ENCODE data around the gene MBTD1. TPM values are rescaled to one million over a fixed set of nuclear protein-coding genes. Genes with fewer than 3 reads are reported as not detected.

Gene MBTD1
- polyA plus RNA-seq, 1 of the 3 experiments (the other 2 are of a cell fraction) = 4.6 TPM

DNA sequence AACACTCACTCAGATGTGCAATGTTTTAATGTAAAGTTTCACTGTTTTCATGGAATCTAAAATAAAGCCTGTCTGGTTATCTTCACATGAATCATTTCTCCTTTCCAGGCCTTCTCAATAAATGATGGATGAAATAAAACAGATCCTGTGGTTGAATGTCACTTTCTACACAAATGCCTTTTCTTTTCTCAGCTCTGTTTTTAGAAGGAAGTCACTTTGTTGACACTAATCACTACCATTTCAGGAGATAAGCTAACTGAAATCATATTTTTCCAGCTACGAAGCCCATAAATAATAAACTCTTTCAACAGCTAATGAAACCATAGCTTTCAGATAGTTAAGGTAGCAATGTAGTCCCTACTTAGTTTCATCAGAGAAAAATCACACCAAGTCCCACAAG, 75.7 kb downstream of the MBTD1 start (continued):
- TF ChIP-seq GABPA (IDR thresholded peaks at IDR 0.05; ENCODE audit: low read depth) (no peak), EZH2phosphoT487 (IDR thresholded peaks at IDR 0.05; ENCODE audit: borderline replicate concordance, low read depth) (no peak; the same call in 1 of the 2 replicates), FOSL2 (IDR thresholded peaks at IDR 0.05; ENCODE audit: borderline replicate concordance, low read depth) (0 out of 2 replicates have a peak, but pooled peaks have one; percentile 2), RFX5 (IDR thresholded peaks at IDR 0.05; ENCODE audit: low read length) (no peak), RAD21 (IDR thresholded peaks at IDR 0.05; ENCODE audit: low read length) (peak; percentile 6; the same call in 1 of the 2 replicates), MXI1 (IDR thresholded peaks at IDR 0.05; ENCODE audit: low read depth, low read length) (peak; percentile 83; the same call in 1 of the 2 replicates), JUND (IDR thresholded peaks at IDR 0.05) (peak; percentile 57), ELF1 (IDR thresholded peaks at IDR 0.05) (no peak)
- TF ChIP-seq, protein P1, sequence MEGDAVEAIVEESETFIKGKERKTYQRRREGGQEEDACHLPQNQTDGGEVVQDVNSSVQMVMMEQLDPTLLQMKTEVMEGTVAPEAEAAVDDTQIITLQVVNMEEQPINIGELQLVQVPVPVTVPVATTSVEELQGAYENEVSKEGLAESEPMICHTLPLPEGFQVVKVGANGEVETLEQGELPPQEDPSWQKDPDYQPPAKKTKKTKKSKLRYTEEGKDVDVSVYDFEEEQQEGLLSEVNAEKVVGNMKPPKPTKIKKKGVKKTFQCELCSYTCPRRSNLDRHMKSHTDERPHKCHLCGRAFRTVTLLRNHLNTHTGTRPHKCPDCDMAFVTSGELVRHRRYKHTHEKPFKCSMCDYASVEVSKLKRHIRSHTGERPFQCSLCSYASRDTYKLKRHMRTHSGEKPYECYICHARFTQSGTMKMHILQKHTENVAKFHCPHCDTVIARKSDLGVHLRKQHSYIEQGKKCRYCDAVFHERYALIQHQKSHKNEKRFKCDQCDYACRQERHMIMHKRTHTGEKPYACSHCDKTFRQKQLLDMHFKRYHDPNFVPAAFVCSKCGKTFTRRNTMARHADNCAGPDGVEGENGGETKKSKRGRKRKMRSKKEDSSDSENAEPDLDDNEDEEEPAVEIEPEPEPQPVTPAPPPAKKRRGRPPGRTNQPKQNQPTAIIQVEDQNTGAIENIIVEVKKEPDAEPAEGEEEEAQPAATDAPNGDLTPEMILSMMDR (IDR thresholded peaks at IDR 0.05) = no peak

DNA sequence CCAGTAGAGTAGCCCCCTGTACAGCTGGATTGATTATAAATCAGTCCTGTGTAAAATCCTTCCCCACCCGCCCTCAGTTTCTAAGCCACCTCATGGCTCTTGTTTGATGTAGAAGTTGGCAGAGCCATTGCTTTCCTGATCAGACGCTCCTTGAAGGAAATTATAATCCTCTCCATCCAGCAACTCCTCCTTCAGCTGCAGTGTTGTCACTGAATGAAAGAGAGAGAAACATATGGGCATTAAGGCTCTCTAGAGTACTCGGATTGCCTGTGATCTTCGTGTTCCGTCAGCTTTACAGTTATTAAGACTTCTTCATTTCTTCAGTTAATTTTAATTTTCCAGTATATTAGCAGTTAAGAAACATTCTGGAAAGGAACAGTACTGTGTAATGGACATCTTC, 79.4 kb downstream of the MBTD1 start:
- no peak overlapping the region for H3K4me3 ChIP-seq (ENCODE audit: low read depth in 2 of 2, low read length in 1 of 2)
- H3K27me3 ChIP-seq (ENCODE audit: insufficient read depth) = no peaks in the 10 kb centered on the region
- DNase-seq = no peak
- H3K27ac ChIP-seq (ENCODE audit: low read depth in 2 of 2, low read length in 1 of 2) = no peak overlapping the region
- ChIA-PET CTCF (interaction anchor here (1.2 kb wide), 1 partner anchor 182 kb away, joined by 3 read pairs; no protein-coding TSS in a partner anchor), POLR2A (interaction anchor here (1.2 kb wide), 1 partner anchor 315 kb away, joined by 3 read pairs; the partner anchor contains the start of gene TOB1)
- TF ChIP-seq, protein P2, sequence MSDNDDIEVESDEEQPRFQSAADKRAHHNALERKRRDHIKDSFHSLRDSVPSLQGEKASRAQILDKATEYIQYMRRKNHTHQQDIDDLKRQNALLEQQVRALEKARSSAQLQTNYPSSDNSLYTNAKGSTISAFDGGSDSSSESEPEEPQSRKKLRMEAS (IDR thresholded peaks at IDR 0.05; ENCODE audit: low read depth) = no peak
- TF ChIP-seq NRF1 (IDR thresholded peaks at IDR 0.05; ENCODE audit: low read depth, low read length) (no peak), YY1 (IDR thresholded peaks at IDR 0.05; ENCODE audit: low read depth) (no peak), GABPA (IDR thresholded peaks at IDR 0.05; ENCODE audit: low read depth) (no peak), GATA2 (CRISPR knock-in tag; IDR thresholded peaks at IDR 0.05) (no peak), SMC3 (IDR thresholded peaks at IDR 0.05; ENCODE audit: low read depth, low read length) (no peak), FOXM1 (IDR thresholded peaks at IDR 0.05; ENCODE audit: low read depth) (no peak), CHD2 (IDR thresholded peaks at IDR 0.05; ENCODE audit: low read length, partially characterized antibody) (no peak), RAD21 (IDR thresholded peaks at IDR 0.05; ENCODE audit: low read length) (no peak), TCF12 (IDR thresholded peaks at IDR 0.05) (no peak)
- TF ChIP-seq, protein P3, sequence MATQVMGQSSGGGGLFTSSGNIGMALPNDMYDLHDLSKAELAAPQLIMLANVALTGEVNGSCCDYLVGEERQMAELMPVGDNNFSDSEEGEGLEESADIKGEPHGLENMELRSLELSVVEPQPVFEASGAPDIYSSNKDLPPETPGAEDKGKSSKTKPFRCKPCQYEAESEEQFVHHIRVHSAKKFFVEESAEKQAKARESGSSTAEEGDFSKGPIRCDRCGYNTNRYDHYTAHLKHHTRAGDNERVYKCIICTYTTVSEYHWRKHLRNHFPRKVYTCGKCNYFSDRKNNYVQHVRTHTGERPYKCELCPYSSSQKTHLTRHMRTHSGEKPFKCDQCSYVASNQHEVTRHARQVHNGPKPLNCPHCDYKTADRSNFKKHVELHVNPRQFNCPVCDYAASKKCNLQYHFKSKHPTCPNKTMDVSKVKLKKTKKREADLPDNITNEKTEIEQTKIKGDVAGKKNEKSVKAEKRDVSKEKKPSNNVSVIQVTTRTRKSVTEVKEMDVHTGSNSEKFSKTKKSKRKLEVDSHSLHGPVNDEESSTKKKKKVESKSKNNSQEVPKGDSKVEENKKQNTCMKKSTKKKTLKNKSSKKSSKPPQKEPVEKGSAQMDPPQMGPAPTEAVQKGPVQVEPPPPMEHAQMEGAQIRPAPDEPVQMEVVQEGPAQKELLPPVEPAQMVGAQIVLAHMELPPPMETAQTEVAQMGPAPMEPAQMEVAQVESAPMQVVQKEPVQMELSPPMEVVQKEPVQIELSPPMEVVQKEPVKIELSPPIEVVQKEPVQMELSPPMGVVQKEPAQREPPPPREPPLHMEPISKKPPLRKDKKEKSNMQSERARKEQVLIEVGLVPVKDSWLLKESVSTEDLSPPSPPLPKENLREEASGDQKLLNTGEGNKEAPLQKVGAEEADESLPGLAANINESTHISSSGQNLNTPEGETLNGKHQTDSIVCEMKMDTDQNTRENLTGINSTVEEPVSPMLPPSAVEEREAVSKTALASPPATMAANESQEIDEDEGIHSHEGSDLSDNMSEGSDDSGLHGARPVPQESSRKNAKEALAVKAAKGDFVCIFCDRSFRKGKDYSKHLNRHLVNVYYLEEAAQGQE (IDR thresholded peaks at IDR 0.05; ENCODE audit: low read depth, low read length) = no peak
- TF ChIP-seq, protein P4, sequence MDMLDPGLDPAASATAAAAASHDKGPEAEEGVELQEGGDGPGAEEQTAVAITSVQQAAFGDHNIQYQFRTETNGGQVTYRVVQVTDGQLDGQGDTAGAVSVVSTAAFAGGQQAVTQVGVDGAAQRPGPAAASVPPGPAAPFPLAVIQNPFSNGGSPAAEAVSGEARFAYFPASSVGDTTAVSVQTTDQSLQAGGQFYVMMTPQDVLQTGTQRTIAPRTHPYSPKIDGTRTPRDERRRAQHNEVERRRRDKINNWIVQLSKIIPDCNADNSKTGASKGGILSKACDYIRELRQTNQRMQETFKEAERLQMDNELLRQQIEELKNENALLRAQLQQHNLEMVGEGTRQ (IDR thresholded peaks at IDR 0.05; ENCODE audit: borderline replicate concordance, low read depth, low read length) = no peak
- TF ChIP-seq, protein P5, sequence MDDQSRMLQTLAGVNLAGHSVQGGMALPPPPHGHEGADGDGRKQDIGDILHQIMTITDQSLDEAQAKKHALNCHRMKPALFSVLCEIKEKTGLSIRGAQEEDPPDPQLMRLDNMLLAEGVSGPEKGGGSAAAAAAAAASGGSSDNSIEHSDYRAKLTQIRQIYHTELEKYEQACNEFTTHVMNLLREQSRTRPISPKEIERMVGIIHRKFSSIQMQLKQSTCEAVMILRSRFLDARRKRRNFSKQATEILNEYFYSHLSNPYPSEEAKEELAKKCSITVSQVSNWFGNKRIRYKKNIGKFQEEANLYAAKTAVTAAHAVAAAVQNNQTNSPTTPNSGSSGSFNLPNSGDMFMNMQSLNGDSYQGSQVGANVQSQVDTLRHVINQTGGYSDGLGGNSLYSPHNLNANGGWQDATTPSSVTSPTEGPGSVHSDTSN (IDR thresholded peaks at IDR 0.05) = no peak
- TF ChIP-seq, protein P6, sequence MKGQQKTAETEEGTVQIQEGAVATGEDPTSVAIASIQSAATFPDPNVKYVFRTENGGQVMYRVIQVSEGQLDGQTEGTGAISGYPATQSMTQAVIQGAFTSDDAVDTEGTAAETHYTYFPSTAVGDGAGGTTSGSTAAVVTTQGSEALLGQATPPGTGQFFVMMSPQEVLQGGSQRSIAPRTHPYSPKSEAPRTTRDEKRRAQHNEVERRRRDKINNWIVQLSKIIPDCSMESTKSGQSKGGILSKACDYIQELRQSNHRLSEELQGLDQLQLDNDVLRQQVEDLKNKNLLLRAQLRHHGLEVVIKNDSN (IDR thresholded peaks at IDR 0.05; ENCODE audit: borderline replicate concordance, low read depth) = no peak
- H3K9me2 ChIP-seq = no peaks in the 10 kb centered on the region
- H3K36me3 ChIP-seq (replicated peaks in 1 of 2; ENCODE audit: control insufficient read depth in 1 of 2, insufficient read depth in 2 of 2, low read length in 1 of 2) = peaks cover 41 to 46% of the 10 kb centered on the region in 2 experiments
- H3K4me2 ChIP-seq = no peak overlapping the region
- H3K9me3 ChIP-seq = no peaks in the 10 kb centered on the region
- peaks cover 15% of the 10 kb centered on the region; the same call in 1 of the 2 replicates for H4K20me1 ChIP-seq (ENCODE audit: insufficient read depth)
- H3K9ac ChIP-seq = no peak overlapping the region
- peaks cover 4 to 24% of the 10 kb centered on the region in 2 experiments; a peak in 2 of 4 replicates for H3K4me1 ChIP-seq (ENCODE audit: control insufficient read depth in 1 of 2, insufficient read depth in 2 of 2, low read depth in 1 of 2, low read length in 1 of 2)
- peaks cover 4% of the 10 kb centered on the region; the same call in 1 of the 2 replicates for H3K79me2 ChIP-seq (ENCODE audit: insufficient read depth)
- H3F3A ChIP-seq (replicated peaks; ENCODE audit: insufficient read depth) = peaks cover 28% of the 10 kb centered on the region
- H2AFZ ChIP-seq (ENCODE audit: low read depth) = no peak overlapping the region
- WGBS (ENCODE audit: low lambda C conversion rate) = 96% methylated on average over 5 of the region's 5 CpGs

Data from SK-N-SH (cell line).